ENCODE data around the gene GUK1. TPM values are rescaled to one million over a fixed set of nuclear protein-coding genes. Genes with fewer than 3 reads are reported as not detected.

The GUK1 gene
- total RNA-seq, 1 donor from 2014 or later: 101 TPM

DNA sequence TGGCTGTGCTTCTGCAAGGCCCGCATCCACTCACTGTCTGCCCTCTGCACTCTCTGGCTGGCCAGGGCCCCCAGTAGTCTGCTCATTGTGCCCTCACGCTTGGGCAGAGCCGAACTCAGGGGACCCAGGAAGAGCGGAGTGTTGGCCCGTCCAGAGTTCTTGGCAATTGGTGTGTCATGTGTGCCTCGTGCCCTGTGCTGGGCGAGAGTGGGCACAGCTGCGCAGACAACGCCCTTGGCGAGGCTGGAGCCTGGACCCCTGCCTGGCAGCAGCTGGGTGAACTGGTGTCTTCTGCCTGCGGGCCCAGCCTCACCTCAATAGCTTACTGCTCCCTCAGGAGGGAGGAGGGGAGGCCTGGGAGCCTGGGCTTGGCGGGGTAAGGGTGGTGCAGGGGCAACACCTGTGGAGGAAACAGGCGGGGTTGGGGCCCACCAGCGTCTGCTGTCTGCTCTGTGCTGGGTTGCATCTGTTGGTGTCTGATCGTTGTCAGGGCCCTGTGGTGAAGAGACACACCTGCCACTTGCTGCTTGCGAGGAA lies 2.1 kb downstream of the GUK1 start:
- Mint-ChIP-seq H3K9me3 (ENCODE audit: low read depth) (no peaks in the 10 kb centered on the region), H3K27ac (no peak overlapping the region), H3K4me3 (ENCODE audit: low read depth) (peak overlapping the region; percentile 90), H3K36me3 (ENCODE audit: insufficient read depth) (no peaks in the 10 kb centered on the region), H3K4me1 (ENCODE audit: low read depth) (peaks cover 5% of the 10 kb centered on the region), H3K27me3 (peaks cover 5% of the 10 kb centered on the region)
- DNase-seq (ENCODE audit: low spot score, unreplicated experiment): no peak
- TF ChIP-seq, protein P1, sequence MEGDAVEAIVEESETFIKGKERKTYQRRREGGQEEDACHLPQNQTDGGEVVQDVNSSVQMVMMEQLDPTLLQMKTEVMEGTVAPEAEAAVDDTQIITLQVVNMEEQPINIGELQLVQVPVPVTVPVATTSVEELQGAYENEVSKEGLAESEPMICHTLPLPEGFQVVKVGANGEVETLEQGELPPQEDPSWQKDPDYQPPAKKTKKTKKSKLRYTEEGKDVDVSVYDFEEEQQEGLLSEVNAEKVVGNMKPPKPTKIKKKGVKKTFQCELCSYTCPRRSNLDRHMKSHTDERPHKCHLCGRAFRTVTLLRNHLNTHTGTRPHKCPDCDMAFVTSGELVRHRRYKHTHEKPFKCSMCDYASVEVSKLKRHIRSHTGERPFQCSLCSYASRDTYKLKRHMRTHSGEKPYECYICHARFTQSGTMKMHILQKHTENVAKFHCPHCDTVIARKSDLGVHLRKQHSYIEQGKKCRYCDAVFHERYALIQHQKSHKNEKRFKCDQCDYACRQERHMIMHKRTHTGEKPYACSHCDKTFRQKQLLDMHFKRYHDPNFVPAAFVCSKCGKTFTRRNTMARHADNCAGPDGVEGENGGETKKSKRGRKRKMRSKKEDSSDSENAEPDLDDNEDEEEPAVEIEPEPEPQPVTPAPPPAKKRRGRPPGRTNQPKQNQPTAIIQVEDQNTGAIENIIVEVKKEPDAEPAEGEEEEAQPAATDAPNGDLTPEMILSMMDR (IDR thresholded peaks at IDR 0.05; ENCODE audit: unreplicated experiment): no peak

- Mint-ChIP-seq H3K4me3 (ENCODE audit: low read depth) (peak overlapping the region; percentile 21), H3K36me3 (ENCODE audit: insufficient read depth) (no peaks in the 10 kb centered on the region), H3K27ac (no peak overlapping the region), H3K9me3 (ENCODE audit: low read depth) (no peaks in the 10 kb centered on the region), H3K27me3 (peaks cover under 1% of the 10 kb centered on the region), H3K4me1 (ENCODE audit: low read depth) (peaks cover 5% of the 10 kb centered on the region)
- TF ChIP-seq, protein P1 (IDR thresholded peaks at IDR 0.05; ENCODE audit: unreplicated experiment): no peak
- DNase-seq (ENCODE audit: low spot score, unreplicated experiment): no peak
Measured at GRCh38 chr1:228142701-228143136, 2.6 kb downstream of the GUK1 start.

DNA sequence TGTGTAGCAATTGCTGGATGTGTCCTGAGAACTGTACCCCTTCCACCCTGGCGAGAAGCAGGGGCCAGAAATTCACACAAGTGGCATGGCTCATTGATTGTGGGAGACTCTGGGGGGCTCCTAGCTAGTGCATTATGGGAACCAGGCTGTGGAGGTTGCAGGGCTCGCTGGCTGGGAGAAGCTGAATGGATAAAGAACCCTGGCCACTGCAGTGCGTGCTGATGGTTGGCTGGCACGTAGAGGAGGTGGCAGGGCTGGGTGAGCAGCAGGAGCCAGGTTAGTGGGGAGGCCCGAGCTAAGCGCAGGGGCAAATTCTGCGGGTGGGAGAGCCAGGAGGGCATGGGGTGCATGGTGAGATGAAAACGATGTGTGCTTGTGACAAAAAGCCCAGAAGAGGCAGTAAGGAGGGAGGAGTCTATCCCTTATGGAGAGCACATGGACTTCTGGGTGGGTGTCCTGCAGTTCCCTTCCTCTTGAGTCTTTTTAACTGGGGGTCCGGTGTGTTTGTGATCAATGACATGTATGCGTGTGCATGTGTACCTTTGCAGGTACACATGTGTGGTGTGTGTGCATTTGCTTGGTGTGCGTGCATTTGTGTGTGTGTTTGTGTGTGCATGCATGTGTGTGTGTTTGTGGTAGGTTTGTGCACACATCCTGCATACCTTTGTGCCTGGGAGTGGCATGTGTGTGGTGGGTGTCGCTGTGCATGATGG lies 3.6 kb downstream of the GUK1 start:
- H3K4me3 Mint-ChIP-seq (ENCODE audit: low read depth): peak overlapping the region; percentile 16
- no peak for DNase-seq (ENCODE audit: low spot score, unreplicated experiment)
- no peaks in the 10 kb centered on the region for H3K36me3 Mint-ChIP-seq (ENCODE audit: insufficient read depth)
- H3K4me1 Mint-ChIP-seq (ENCODE audit: low read depth): peaks cover 5% of the 10 kb centered on the region
- no peaks in the 10 kb centered on the region for H3K27me3 Mint-ChIP-seq
- H3K9me3 Mint-ChIP-seq (ENCODE audit: low read depth): no peaks in the 10 kb centered on the region
- no peak overlapping the region for H3K27ac Mint-ChIP-seq
- TF ChIP-seq, protein P1 (IDR thresholded peaks at IDR 0.05; ENCODE audit: unreplicated experiment): no peak

GRCh38 chr1:228144193-228144992 lies 4.3 kb downstream of the GUK1 start:
- no peak overlapping the region for H3K27ac Mint-ChIP-seq
- DNase-seq (ENCODE audit: low spot score, unreplicated experiment): no peak

GRCh38 chr1:228144993-228145343 lies 4.9 kb downstream of the GUK1 start:
- Mint-ChIP-seq H3K27me3 (no peaks in the 10 kb centered on the region), H3K36me3 (ENCODE audit: insufficient read depth) (no peaks in the 10 kb centered on the region), H3K27ac (no peak overlapping the region), H3K4me3 (ENCODE audit: low read depth) (no peak overlapping the region), H3K9me3 (ENCODE audit: low read depth) (no peaks in the 10 kb centered on the region), H3K4me1 (ENCODE audit: low read depth) (peaks cover 5% of the 10 kb centered on the region)
- DNase-seq (ENCODE audit: low spot score, unreplicated experiment): no peak
- TF ChIP-seq, protein P1 (IDR thresholded peaks at IDR 0.05; ENCODE audit: unreplicated experiment): no peak

More at GRCh38 chr1:228144193-228144992, 4.3 kb downstream of the GUK1 start:
- no peaks in the 10 kb centered on the region for H3K27me3 Mint-ChIP-seq
- TF ChIP-seq, protein P1 (IDR thresholded peaks at IDR 0.05; ENCODE audit: unreplicated experiment): no peak
- peaks cover 5% of the 10 kb centered on the region for H3K4me1 Mint-ChIP-seq (ENCODE audit: low read depth)
- no peak overlapping the region for H3K4me3 Mint-ChIP-seq (ENCODE audit: low read depth)
- H3K9me3 Mint-ChIP-seq (ENCODE audit: low read depth): no peaks in the 10 kb centered on the region
- no peaks in the 10 kb centered on the region for H3K36me3 Mint-ChIP-seq (ENCODE audit: insufficient read depth)

Data from progenitor cell of endocrine pancreas (in vitro differentiated cells).